ENCODE measurements around the gene SEC24B.
"Not testable (repeated sequence)": the region's sequence is repeated elsewhere in the genome, so short reads cannot be mapped to it uniquely, and the experiment has no call there.

Gene SEC24B

GRCh38 chr4:109574931-109575804, 141.6 kb downstream of the SEC24B start:
- DNase-seq (ENCODE audit: low spot score): peak; percentile 19

- DNase-seq (ENCODE audit: low spot score): no peak
Observed at GRCh38 chr4:109576462-109576861, 142.8 kb downstream of the SEC24B start.

- no peak for DNase-seq (ENCODE audit: low spot score)
Observed at GRCh38 chr4:109578846-109579245, 145.2 kb downstream of the SEC24B start.

- not testable (repeated sequence) for DNase-seq (ENCODE audit: low spot score)
Observed at GRCh38 chr4:109579997-109580396, 146.4 kb downstream of the SEC24B start.

GRCh38 chr4:109588176-109588575, 154.6 kb downstream of the SEC24B start:
- DNase-seq (ENCODE audit: low spot score): no peak

- no peak for DNase-seq (ENCODE audit: low spot score)
Observed at GRCh38 chr4:109589119-109589518, 155.5 kb downstream of the SEC24B start.

GRCh38 chr4:109589605-109590004, 156.0 kb downstream of the SEC24B start:
- DNase-seq (ENCODE audit: low spot score): no peak

Small RNA genes lying within 50 kb of the gene (small RNA-seq; reads per million reads assigned to genes)
- gene MIR576 (0.13 to 1.5 reads per million in 2 experiments), gene RN7SL55P (0 to 0.04 reads per million in 2 experiments)
